Stimulated activated CD8-positive, alpha-beta memory T cell treated with anti-CD3 and anti-CD28 coated beads, Interleukin-2, amount 100 ng/mL, for 1 hour (primary cell): ENCODE results near the gene FAM98B.
A peak's percentile ranks its signal among the peaks of the same experiment; 100 is the strongest.
"Not testable (repeated sequence)": the region's sequence is repeated elsewhere in the genome, so short reads cannot be mapped to it uniquely, and the experiment has no call there.

Experiments
- DNase-seq, 2 donors: peaks; one replicate each; pipeline ENCODE4 v3.0.0-alpha.2; 2020; ENCODE audit warnings: low read depth in 2 of 2

Gene FAM98B

DNA sequence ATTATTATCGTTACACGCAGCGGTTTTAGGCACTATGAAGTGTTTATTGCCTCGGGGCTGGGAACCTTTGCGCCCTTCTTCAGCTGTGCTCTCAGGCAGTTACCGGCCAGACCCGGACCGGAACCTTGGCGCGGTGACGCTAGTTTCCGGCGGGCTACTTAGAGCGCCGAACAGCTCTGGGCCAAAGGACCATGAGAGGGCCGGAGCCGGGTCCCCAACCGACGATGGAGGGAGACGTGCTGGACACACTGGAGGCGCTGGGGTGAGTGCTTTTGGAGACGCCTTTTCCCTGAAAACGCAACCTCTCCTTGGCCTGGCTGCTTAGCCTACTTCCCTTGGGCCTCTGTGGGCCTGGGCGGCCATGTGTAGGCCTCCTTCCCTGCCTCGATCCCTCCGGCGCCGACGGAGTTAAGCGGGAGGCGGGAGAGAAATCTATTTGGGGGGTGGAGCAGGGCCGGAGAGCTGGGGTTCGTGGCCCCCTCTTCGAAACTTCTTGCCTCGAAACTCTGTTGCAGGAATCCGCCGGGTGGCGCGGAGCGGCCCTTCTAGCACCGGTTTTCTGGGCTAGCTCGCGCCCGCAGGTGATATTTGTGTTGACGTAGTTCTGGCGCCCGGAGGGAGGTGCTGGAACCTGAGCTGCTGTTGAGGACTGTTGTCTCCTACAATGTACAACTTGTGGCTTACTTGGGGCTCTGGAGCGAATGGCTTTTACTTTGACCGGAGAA lies at the start of gene FAM98B:
TSS of gene FAM98B (plus strand) at position 157 of the 725 bp plus-strand sequence. CDS start at position 192, 35 bp downstream.
- peak; percentile 75 to 80 for DNase-seq

DNA sequence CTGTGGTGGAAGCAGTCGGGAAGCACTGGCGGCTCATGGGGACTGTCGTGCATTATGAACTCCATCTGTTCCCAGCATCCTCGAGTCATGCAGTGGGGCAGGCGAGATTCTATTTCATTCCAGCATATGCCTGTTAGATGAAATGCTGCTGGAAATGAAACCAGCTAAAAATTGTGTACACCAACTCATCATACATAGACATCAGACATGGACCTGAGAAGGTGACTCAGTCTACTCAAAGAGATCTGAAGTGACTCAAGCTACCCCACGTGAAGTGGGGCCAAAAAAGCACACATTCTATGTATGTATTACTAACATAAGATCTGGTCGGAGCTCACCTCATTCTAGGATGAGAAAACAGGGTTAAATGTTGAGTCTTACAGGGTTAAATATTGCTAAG lies 47.5 kb upstream of the FAM98B start:
- no peak for DNase-seq

DNA sequence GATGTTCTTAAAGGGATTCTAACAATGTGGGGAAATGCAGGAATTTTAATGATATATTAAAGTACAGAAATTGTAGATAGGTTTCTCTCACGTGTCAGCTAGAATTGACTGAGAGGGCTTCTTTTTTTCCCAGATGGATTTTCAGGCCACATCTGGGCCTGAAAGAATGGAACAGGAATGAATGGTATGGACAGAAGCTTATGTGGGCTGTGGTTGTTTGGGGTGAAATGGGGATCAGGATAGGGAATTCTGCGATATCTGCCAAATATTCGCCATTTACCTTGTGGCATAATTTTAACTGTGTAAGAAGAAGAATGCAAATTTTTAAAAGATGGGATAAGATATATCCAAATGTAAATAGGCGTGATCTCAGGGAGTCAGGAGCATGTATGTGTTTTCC lies 45.4 kb upstream of the FAM98B start:
- DNase-seq = no peak

DNA sequence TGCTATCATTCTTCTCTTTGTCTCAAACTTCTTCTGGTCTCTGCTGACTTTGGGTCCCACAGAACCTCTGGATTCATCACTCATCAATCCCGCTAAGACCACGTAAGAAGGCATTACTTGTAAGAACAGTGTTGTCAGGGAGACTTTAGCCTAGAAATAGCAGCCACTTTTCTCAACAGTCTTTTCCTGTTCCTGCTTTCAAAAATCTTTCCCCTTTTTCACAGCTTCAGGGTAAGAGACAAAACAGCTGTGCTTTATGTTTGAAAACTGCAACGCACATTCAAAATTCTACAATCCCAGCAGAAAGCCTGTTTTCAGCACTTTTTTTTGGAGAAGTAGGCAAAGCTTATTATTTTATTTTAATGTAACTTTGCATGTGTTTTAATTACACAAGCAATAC lies 42.0 kb upstream of the FAM98B start:
- DNase-seq = no peak

DNA sequence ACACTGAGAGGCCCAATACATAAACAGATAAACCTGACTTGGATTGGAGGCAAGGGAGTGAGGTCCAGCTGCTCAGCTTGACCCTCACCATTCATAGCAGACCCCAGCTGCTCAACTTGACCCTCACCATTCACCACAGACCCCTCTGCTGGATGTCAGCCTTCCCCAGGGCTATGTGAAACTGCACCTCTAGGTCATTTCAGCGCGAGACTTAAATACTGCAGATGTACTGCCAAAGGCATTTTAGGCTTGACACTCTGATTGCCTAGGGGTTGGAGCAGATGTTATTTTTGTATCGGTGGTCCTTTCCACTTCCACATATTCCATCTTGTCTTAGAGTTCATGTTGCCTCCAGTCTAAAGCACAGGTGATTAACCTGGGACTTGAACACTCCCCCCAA lies 41.5 kb upstream of the FAM98B start:
- no peak for DNase-seq

DNA sequence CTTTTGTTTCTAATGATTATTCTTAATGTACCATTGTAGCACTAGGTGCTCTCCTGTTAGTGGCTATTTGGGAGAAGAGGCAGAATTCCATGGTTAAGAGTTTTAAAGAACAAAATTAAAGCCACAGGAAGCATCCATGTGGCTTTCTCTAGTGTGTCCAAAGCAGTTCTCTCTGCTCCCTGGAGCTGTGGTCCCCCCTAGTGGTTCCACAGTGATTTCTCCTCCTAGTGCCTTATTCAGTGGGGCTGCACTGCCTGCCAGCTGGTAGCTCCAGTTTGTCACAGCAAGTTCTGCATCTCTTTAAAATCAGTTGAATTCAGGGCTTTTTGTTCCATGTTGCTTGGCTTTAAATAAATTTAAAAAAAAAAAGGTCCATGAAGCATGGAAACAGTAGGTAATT lies 39.6 kb upstream of the FAM98B start:
- no peak for DNase-seq

DNA sequence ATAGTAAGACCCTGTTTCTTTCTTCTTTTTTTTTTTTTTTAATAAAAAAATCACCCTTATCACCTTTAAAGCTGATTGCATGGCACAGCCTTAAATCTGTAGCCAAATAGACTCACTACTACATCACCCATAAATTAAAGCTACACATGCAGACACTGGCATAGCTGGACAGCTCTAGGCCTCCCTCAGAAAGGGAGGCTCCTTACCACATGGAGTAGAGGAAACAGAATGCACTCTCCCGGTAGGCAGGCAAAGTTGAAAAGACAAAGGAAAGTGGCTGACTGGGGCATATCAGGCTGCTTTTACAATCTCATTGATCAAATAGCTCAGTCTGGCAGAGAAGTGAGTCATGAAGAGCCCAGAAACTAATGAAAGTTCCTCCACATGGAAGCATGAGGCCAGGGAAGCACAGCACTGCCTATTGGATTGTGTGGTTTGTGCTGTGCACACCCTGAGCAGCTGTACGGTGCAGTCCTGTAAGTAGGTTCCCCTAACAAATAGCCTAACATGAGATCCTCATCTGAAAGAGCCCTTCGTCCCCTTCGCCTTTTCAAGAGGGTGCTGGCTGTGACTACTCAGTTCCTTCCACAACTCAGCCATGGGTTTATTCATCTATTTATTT lies 32.7 kb upstream of the FAM98B start:
- DNase-seq = no peak

DNA sequence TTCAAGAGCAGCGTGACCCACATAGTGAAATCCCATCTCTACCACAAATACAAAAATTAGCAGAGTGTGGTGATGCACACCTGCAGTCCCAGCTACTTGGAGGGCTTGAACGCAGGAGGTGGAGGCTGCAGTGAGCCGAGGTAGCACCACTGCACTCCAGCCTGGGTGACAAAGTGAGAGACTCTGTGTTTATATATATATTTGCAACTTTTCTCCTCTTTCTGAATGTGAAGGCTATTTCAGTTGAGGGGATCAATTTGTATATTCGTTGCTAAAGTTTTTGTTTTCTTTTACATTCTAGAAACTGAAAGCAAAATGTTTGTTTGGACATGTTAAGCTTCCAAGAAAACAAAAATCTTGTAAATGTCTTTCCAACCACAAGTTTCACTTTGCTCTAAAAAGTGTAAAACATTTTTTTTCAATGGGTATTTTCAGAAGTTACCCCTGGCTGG lies 29.8 kb upstream of the FAM98B start:
- no peak for DNase-seq

DNA sequence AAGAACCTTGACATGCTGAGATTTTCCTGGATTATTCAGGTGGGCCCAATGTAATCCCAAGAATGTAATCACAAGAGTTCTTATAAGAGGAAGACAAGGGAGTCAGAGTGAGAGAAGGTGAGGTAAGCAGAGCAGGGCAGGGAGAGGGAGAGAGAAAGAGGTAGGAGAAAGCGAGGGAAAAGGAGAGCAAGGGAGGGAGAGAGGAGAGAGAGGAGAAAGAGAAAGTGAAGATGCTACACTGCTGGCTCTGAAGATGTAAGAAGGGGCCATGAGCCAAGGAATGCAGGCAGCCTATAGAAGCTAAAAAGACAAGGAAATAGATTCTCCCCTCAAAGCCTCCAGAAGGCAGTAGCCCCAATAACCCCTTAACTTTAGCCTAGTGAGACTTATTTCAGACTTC lies 28.7 kb upstream of the FAM98B start:
- DNase-seq = no peak

DNA sequence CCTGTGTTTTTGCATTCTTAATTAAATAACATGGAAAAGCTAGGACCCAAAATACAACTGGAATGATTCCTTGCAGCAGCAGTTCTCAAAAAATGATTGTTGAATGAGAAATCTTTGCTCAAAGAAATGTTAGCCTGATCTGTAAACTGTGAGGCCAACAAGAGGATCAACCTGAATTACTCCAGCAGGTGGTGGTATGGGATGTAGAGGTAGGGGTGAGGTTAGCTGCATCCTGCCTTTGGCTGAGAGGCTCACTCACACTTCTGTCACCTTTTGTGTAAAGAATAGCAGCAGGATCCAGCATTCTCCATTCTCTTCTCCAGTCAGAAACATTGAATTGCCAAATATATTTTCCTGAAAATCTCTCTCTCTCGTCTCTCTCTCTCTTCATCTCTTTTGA lies 26.5 kb upstream of the FAM98B start:
- no peak for DNase-seq

DNA sequence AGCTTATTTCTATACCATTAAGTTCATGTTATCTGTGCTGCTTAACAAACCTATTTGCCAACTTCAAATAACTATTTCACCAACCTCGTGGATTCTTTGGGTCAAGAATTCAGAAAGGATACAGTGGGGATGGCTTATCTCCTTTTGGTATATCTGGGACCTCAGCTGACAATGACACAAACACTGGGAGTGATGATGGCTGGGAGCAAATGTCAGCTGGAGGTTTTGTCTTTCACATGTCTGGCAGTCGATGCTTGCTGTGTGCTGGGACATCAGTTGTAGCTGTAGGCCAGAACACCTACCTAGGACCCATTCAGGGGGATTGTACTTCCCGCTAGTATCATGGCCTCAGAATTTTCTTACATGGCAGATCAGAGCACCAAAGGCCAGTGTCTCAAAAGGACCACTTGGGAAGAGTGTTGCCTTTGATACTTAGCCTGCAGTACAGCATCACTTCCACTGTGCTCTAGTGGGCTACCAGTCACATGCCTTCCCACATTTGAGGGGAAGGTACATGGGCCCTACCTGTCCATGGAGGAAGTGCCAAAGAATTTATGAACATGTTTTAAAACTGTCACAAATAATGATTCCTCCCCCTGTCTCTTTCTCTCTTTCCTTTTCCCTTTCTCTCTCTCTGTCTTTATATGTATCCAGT lies 23.7 kb upstream of the FAM98B start:
- DNase-seq = no peak

DNA sequence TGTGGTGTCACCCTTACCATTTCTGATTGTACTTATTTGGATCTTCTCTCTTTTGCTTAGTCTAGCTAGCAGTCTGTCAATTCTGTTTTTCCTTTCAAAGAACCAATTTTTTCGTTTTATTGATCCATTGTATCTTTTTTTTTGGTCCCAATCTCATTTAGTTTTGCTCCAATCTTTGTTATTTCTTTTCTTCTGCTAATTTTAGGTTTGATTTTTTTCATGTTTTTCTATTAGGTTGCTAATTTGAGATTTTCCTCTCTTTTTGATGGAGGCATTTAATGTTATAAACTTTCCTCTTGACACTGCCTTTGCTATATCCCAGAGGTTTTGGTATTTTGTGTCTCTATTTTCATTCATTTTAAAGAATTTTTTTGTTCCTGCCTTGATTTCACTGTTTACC lies 16.9 kb upstream of the FAM98B start:
- DNase-seq = no peak

DNA sequence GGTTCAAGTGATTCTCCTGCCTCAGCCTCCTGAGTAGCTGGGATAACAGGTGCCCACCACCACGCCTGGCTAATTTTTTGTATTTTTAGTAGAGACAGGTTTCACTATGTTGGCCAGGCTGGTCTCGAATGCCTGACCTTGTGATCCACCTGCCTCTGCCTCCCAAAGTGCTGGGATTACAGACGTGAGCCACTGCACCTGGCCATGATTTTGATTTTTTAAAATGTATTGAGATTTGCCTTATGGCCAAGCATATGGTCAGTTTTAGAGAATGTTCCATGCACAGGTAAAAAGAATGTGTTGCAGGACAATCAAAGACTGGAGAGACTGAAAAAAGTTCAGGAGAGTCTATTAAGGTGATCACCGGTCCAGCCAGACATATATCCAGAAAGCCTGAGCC lies 16.3 kb upstream of the FAM98B start:
- DNase-seq = not testable (repeated sequence)

DNA sequence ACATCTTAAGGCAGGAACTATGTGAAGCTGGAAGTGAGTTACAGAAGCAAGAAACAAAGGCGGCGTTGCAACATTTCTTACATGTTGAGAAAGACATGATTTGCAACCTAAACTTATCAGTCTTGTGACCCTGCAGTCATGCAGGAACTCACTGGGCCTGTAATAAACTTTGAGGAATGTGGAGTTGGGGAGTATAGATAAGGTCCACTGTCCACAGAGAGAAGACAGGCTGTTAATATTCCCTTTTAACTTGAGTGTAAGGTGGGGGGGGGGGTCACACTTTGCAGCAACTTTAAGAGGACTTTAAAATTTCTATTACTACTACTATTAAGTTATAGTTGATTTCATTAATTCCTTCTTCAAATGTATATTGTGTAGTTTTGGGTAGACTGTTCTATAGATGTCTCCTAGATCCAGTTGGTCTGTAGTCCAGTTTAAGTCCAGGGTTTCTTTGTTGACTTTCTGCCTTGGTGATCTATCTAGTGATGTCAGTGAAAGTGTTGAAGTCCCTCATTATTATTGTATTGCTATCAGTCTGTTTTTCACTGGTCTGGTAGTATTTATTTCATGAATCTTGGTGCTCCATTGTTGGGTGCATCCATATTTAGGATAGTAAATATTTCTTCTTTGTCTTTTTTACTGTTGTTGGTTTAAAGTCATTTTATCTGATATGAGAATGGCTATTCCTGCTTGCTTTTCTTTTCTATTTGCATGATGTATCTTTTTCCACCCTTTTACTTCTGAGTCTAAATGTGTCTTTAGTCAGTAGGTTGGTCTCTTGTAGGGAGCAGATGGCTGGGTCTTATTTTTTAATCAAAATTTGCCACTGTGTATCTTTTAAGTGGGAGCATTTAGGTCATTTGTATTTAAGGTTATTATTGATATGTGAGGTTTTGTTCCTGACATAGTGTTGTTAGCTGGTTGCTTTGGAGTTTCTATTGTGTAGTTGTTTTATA lies 15.6 kb upstream of the FAM98B start:
- no peak for DNase-seq

DNA sequence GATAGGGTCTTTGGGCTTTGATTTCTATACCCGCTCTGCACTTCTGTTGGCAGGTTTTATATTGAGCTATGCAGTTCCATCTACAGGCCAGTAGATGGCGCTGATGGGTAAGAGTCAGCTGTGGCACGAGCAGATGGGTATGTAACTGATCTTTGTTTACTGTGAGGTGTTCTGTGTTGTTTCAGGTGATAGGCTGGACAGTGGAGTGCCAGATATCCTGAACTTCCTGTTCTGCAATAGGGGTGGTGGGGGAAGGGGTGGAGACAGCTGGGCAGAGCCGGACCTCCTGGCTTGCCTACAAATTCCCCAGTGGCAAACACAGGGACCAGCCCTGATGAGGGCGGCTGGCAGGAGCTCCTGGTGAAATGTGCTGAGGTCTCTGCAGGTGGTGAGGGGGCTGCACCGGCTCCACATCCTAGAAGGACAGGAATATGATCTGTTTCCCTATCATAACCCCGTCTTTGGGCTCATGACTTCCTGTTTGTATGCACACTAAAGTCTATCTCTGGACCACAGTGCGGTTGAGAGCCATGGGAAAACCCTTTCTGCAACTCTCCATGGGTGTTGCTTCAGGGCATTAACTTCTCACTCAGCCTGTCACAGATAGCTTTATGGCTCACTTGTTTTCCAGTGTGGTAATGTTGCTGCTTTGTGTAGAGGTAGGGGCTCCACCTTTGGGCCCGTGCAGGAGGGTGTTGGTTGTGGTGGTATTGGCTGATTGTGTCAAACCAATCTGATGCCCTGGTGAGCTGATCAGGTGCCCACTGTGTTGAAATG lies 13.4 kb upstream of the FAM98B start:
- no peak for DNase-seq

DNA sequence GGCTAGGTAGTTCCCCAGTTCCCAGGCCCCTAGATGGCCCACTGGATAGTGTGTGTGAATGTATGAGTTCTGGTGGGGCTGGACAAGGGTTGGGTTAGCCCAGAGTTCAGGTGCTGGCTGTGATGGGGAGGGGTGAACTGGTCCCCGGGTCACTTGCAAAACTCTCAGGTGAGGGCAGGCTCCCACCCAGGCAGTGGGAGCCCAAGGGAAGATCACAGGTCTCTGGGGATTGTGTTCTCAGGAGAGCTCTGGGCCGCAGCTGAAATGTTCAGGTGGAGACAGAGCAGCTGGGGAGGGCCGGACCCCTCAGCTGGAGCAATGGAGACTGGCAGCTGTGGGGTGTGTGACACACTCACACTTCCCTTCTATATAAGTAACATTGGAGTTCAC lies 12.8 kb upstream of the FAM98B start:
- no peak for DNase-seq

DNA sequence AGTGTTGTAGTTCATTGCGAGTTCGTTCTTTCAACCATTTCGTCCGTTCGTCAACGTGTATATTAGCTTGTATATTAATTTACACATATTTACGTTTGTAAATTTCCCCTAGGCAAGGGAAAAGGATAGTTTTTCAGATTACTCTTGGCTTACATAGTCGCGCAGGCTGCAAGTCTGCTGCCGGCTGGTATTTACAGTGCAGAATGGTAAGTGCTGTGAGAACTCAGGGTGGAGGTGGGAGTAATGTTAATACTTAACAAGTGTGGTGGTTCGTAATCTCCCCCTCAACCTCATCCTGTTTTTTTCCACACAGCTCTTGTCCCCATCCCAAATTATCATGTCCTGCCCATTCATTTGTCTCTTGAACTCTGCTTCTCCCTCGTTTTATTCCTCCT lies 766 bp downstream of the FAM98B start:
- no peak for DNase-seq

DNA sequence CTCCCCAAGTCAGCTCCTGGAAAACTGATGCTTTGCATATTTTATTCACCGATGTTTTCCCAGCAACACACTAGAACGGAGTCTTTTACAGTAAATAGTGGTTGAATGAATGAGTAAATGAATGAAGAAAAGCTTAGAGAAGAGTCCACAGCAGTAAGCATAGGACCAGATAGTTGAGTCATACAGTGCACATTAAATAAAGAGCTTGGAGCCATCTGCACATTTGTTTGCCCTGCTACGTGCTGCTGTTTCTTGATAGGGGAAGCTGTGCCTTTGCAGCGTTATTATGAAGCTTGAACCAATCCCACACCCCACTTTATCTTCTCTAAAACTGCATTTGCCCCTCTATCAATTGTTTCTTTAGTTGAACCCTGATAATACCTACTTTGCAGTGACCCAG lies 1.2 kb downstream of the FAM98B start:
- DNase-seq = no peak

DNA sequence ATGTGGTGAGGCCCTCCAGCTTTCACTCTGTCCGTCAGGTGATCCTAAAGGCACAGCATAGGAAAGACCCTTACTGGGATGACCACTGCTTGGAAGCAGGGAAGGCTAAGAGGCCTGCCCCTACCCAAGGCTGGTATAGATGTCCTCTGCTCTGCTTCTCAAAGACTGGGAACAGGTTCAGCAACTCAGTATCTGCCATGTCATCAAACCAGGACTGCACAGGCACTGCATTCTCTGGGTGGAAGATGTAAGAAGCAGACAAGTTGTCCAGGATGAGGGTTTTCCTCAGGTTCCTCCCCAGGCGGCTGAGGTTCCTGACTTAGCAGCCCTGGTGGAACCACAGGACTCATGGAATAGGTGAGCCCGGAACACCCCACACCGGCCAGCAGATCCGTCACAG lies 4.7 kb downstream of the FAM98B start:
- DNase-seq = no peak

DNA sequence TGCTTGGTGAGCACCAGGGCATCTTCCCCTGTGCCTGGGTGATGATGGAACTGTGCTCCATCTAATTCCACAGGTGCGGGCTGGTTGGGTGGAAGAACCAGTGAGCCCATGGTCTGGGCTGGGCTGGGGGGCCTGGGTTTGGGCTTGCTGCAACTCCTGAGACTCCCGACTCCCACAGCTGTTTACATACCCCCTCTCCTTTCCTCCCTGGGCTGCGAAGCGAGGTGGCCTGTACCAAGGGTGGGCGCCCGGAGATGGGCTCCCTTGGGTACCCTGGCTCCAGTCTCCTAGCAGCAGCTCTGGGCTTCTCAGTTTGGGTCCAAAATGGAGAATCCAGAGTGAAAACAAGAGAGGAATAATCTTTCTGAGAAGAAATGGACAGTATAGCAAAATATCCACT lies 5.6 kb downstream of the FAM98B start:
- no peak for DNase-seq

DNA sequence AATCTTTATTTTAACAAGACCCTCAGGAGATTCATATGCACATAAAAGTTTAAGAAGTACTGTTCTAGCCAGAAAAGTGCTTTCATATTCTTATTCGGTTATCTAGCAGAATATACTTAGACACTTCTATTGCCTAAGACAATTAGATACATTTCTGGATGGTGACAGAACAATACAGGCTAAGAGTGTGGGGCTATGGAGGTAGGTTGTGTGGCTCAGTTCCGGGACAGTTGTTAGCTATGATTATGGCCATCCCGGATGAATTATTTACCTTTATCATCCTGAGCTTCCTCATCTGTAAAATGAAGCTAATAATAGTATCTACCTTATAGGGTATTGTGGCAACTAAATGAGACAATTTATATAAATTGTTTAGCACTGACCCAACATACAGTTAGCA lies 6.6 kb downstream of the FAM98B start:
- DNase-seq = no peak
